C4-2B (cell line): ENCODE results near the gene MTMR1.

ENCODE experiments used
- CTCF ChIP-seq: fragments of 450-650 bp; conservative IDR thresholded peaks from 2 replicates; pipeline ENCODE4 v1.5.1; 2017; ENCODE audit warnings: mild to moderate bottlenecking
- ZFX ChIP-seq: fragments of 450-650 bp; IDR thresholded peaks from 2 replicates; pipeline ENCODE4 v1.6.1; 2017

GRCh38 chrX:150648296-150648940, 44.8 kb upstream of the MTMR1 start:
- TF ChIP-seq CTCF, result no peak
- no peak for TF ChIP-seq ZFX
